ENCODE data around the gene HES1. TPM values are rescaled to one million over a fixed set of nuclear protein-coding genes. Genes with fewer than 3 reads are reported as not detected.

HES1 gene
- total RNA-seq, 4 donors from 2014 or later, result 14.7 to 52.7 (median 27.7) TPM

DNA sequence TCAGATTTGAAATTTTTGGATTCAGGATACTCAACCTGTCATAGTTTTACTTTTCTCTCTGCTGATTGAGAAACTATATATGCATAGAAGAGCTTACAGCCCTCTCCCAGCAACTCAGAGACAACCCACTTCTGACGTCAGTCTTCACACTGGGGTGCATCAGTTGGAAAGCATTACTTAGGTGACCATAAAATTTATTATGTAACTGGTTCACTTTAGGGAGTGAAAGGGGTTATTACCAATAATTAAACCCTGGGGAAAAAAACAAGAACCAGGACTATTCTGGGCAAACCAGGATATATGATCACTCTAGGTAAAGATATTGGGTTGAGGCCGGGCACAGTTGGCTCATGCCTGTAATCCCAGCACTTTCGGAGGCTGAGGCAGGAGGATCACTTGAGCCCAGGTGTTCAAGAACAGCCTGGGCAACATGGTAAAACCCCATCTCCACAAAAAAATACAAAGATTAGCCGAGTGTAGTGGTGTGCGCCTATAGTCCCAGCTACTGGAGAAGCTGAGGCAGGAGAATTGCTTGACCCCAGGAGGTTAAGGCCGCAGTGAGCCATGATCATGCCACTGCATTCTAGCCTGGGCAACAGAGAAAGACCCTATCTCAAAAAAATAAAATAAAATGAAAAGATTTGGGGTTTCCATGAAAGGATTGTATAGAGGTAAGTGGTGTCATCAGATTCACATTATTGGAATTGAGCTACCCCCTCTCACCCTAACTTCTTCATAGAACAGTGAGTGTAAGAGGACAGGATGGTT lies 27.1 kb downstream of the HES1 start:
- Histone ChIP-seq H3K4me3 (no peak overlapping the region), H3K27me3 (no peaks in the 10 kb centered on the region), H3K36me3 (no peaks in the 10 kb centered on the region), H3K4me1 (peaks cover 0 to 20% (median 3%) of the 10 kb centered on the region in 4 donors), H3K9me3 (no peaks in the 10 kb centered on the region), H3K27ac (no peak overlapping the region)
- no peak for DNase-seq (ENCODE audit: low spot score in 2 of 2)
- 93 to 97% methylated on average over 6 of the region's 6 CpGs for WGBS, 2 donors
- TF ChIP-seq EP300 (IDR thresholded peaks at IDR 0.05), result no peak
- no peak for TF ChIP-seq POLR2A (IDR thresholded peaks at IDR 0.05)

DNA sequence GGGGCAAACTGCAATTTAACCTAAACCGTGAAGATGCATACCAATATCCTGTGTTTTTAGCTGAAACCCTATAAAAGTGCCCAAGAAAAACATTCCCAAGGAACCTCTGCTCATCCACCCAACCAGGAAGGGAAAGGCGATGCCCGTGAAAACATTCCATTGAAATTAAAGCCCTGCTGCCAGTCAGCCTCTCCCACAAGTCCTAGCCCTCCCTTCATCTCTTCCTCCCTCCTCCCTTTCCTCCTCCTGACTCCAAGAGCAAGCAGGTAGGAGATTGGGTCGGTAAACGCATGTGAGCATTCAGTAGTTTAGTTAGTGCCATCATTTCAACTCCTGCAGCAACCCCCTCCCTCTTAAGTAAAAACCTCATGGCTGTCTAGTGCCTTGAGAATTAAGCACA lies 27.7 kb downstream of the HES1 start:
- peaks cover 0 to 20% (median 3%) of the 10 kb centered on the region in 4 donors for H3K4me1 ChIP-seq
- H3K9me3 ChIP-seq, result no peaks in the 10 kb centered on the region
- no peaks in the 10 kb centered on the region for H3K27me3 ChIP-seq
- WGBS, 2 donors, result 58 to 67% methylated on average over 5 of the region's 5 CpGs
- no peak overlapping the region for H3K4me3 ChIP-seq
- no peak for DNase-seq (ENCODE audit: low spot score in 2 of 2)
- H3K36me3 ChIP-seq, result no peaks in the 10 kb centered on the region
- H3K27ac ChIP-seq, result no peak overlapping the region
- TF ChIP-seq, protein P1, sequence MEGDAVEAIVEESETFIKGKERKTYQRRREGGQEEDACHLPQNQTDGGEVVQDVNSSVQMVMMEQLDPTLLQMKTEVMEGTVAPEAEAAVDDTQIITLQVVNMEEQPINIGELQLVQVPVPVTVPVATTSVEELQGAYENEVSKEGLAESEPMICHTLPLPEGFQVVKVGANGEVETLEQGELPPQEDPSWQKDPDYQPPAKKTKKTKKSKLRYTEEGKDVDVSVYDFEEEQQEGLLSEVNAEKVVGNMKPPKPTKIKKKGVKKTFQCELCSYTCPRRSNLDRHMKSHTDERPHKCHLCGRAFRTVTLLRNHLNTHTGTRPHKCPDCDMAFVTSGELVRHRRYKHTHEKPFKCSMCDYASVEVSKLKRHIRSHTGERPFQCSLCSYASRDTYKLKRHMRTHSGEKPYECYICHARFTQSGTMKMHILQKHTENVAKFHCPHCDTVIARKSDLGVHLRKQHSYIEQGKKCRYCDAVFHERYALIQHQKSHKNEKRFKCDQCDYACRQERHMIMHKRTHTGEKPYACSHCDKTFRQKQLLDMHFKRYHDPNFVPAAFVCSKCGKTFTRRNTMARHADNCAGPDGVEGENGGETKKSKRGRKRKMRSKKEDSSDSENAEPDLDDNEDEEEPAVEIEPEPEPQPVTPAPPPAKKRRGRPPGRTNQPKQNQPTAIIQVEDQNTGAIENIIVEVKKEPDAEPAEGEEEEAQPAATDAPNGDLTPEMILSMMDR (IDR thresholded peaks at IDR 0.05), result no peak
- TF ChIP-seq EP300 (IDR thresholded peaks at IDR 0.05), result no peak
- no peak for TF ChIP-seq POLR2A (IDR thresholded peaks at IDR 0.05)

DNA sequence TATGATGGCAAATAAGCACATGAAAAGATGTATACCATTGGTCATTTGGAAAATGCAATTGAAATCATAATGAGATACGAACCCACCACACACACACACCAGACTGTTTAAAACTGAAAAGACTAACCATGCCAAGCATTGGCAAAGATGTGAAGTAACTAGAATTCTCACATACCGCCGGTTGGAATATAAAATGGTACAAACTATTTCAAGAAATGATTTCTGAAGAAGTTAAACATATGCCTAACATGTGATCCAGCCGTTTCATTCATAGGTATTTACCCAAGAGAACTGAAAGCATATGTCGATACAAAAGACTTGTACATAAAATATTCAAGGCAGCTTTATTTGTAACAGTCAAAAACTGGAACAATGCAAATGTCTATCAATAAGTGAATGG lies 28.9 kb downstream of the HES1 start:
- Histone ChIP-seq H3K4me3 (no peak overlapping the region), H3K9me3 (no peaks in the 10 kb centered on the region), H3K36me3 (no peaks in the 10 kb centered on the region), H3K27me3 (no peaks in the 10 kb centered on the region), H3K27ac (no peak overlapping the region), H3K4me1 (peaks cover 0 to 20% (median 3%) of the 10 kb centered on the region in 4 donors)
- TF ChIP-seq, protein P1 (IDR thresholded peaks at IDR 0.05), result no peak
- TF ChIP-seq EP300 (IDR thresholded peaks at IDR 0.05), result no peak
- 65 to 66% methylated on average over 5 of the region's 5 CpGs for WGBS, 2 donors
- DNase-seq (ENCODE audit: low spot score in 2 of 2), result no peak

DNA sequence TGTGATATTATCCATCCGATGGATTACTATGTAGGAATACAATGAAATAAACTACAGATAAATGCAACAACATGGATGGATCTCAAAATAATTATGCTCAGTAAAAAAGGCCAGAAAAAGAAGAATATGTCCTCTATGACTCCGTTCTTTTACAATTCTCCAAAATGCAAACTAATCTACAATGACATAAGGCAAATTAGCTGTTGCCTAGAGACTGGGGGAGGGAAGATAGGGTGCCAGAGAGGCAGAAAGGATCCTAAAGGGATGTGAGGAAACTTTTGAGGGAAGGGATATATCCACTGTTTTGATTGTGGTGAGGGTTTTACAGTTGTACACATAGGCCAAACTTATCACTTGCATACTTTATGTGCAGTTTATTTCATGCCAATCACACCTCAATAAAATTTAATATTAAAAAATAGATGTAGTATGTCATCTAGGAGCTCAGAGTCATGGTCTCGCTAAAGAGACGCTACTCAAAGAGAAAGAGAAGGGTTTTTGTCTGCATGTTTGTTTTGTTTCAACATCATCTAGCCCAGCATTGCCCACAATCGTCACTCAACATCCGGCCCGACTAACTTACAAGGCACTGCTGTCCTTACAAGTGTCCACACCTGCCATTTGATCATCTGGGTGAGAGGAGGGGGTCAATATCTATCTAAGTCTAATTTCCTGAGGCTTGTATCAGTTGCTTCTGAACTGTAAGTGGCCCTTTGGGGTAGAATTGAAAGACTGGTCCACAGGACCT lies 29.5 kb downstream of the HES1 start:
- DNase-seq (ENCODE audit: low spot score in 2 of 2), result no peak
- no peak overlapping the region for H3K27ac ChIP-seq
- H3K36me3 ChIP-seq, result no peaks in the 10 kb centered on the region
- TF ChIP-seq POLR2A (IDR thresholded peaks at IDR 0.05), result no peak
- TF ChIP-seq, protein P1 (IDR thresholded peaks at IDR 0.05), result no peak
- no peak for TF ChIP-seq EP300 (IDR thresholded peaks at IDR 0.05)
- peaks cover 0 to 20% (median 3%) of the 10 kb centered on the region in 4 donors for H3K4me1 ChIP-seq
- no peaks in the 10 kb centered on the region for H3K27me3 ChIP-seq
- 63 to 76% methylated on average over 7 of the region's 7 CpGs for WGBS, 2 donors
- no peaks in the 10 kb centered on the region for H3K9me3 ChIP-seq
- no peak overlapping the region for H3K4me3 ChIP-seq

DNA sequence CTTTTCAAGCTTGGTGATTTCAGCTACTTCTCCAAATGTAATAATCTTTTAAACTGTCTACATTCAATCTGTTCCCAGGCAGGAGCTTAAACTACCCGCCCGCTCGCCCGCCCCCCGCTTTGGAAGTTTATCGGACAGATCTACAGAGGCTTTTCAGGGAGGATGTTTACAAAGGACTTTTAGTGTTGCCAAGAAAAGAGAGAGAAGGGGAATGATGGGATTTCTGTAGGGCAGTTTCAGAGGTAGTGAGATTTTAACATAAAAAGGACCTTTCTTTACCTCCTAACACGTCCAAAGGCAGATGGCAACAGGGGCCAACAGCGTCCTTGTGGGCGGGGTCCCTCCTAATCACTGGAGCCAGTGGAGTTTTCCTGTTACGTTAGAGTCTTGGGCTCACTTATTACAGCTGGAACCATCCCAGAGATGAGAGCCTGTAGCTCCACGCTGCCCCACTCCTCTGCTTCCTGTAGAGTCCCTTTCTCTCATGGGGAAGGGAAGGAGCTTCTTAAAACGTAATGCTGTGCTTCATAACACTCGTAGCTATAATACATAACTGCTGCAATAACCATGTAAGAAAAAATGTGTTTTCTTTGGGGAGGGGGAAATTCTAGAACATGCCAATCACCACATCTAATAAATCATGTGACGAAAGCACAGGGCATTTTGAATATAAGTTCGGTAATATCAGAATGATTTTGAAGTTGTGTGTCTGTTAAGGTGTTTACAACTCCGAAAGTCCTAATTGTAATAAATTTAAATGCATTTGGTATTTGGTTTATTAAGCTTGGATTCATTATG lies 30.9 kb downstream of the HES1 start:
- H3K9me3 ChIP-seq, result no peaks in the 10 kb centered on the region
- WGBS, 2 donors, result 26 to 32% methylated on average over 16 of the region's 16 CpGs
- DNase-seq (ENCODE audit: low spot score in 2 of 2), result no peak
- TF ChIP-seq, protein P1 (IDR thresholded peaks at IDR 0.05), result no peak
- TF ChIP-seq POLR2A (IDR thresholded peaks at IDR 0.05) (no peak), EP300 (IDR thresholded peaks at IDR 0.05) (no peak)
- no peaks in the 10 kb centered on the region for H3K27me3 ChIP-seq
- H3K36me3 ChIP-seq, result no peaks in the 10 kb centered on the region
- H3K4me1 ChIP-seq, result peaks cover 0 to 20% (median 3%) of the 10 kb centered on the region in 4 donors
- H3K4me3 ChIP-seq, result no peak overlapping the region
- no peak overlapping the region for H3K27ac ChIP-seq

Measured in tibial nerve (tissue), 4 donors.